ENCODE measurements around the gene NMRAL1.
A peak's percentile ranks its signal among the peaks of the same experiment; 100 is the strongest.

NMRAL1 gene

DNA sequence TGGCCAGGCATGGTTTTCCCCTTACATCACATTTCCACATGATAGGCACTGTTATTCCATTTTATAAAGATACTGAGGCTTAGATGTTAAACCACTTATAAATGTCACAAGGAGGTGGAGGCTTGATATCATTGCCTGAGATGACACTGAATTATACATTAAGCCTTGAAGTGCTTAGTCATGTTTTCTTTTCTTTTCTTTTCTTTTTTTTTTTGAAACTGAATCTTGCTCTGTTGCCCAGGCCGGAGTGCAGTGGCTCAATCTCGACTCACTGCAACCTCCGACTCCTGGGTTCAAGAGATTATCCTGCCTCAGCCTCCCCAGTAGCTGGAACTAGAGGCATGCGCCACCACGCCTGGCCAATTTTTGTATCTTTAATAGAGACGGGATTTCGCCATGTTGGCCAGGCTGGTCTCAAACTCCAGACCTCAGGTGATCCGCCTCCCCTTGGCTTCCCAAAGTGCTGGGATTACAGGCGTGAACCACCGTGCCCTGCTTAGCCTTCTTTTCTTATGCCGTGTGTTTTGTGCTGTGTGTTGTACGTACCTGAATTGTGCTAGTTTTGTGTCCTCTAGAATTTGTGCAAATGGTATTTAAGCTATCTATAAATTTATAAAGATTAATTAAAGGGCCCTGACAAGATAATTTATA, 47.6 kb downstream of the NMRAL1 start:
- DNase-seq (ENCODE audit: low read depth in 2 of 2) = no peak

DNA sequence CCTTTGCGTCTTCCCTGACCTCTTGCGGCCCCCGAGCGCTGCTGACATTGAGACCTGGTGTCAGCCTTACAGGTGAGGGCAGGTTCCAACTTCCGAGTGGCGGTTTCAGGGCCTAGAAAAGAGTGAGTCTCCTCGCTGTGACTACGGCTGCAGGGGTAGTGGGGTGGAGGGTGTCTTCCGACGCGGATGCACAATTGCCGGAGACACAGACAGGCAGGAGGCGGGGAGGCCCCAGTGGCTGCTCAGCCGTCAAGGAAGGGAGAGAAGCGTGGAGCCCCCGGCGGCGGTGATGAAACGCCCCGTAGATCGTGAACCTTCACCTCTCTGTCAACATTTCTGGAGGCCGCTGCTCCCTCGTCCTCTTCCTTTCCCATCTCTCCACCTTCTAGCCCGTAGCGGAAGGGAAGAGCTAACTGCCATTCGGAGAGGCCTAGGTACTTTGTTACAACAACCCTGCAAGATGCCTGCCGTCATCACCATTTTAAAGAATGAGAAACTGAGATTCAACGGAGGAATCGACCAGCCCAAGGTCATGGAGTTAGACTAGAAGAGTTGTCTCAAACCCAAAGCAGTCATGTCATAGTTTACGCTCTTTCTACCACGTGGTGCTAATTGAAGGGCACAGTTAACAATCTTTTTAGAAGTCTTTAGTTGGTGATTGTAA, 48.3 kb downstream of the NMRAL1 start:
- DNase-seq (ENCODE audit: low read depth in 2 of 2) = no peak

DNA sequence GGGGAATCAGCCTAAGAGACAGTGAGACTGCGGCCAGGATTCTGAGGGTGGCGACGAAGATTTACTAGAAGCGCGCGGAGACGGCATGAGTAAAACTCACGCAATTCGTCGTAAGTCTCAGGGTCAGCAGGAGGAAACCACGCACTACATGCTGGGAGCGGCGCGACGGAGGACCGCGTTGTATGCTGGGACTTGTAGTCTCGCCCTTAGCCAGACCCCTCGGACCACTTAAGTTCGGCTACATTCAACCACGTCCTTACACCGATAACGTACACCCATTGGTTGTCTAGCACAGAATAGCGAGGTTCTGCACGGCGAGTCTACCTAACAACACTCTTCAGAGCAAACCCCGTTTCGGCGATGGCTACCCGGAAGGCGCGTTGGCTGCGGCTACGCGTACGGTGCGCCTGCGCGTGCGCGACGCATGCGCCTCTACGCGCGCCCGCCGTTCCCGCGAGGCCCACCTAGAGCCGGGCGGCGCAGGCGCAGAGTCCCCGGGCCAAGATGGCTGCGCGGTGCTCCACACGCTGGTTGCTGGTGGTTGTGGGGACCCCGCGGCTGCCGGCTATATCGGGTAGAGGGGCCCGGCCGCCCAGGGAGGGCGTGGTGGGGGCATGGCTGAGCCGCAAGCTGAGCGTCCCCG, 48.9 kb downstream of the NMRAL1 start, which contains the start of gene DNAJA3:
DNAJA3 (plus strand) TSS at position 491 of the 643 bp plus-strand sequence; CDS start at position 505, 14 bp downstream.
- peak; percentile 82 to 86 for DNase-seq (ENCODE audit: low read depth in 2 of 2)

- DNase-seq (ENCODE audit: low read depth in 2 of 2) = no peak
These were observed 53.8 kb downstream of the NMRAL1 start for GRCh38 chr16:4420505-4421105.

DNA sequence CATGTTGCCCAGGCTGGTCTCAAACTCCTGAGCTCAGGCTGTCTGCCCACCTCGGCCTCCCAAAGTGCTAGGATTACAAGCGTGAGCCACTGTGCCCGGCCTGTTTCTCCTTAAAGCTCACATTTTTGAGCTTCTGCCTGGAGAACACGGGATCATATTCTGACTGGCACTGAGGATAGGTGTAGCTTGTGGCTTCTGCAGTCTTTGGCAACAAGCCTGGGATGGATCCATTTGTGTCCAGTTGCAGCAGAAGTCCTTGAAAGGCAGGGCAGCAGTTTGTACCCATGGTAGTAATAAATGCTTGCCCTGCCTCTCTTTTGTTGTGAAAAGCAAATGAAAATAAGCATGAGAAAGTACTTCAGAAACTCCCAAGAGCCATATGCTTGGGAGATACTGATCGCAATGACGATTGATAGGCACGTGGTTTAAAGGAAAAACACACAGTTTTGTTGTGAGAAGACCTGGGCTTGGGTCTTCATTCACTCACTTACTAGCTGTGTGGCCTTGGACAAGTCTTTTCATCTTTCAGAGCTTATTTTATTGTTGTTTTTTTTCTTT, 54.9 kb downstream of the NMRAL1 start:
- no peak for DNase-seq (ENCODE audit: low read depth in 2 of 2)

DNA sequence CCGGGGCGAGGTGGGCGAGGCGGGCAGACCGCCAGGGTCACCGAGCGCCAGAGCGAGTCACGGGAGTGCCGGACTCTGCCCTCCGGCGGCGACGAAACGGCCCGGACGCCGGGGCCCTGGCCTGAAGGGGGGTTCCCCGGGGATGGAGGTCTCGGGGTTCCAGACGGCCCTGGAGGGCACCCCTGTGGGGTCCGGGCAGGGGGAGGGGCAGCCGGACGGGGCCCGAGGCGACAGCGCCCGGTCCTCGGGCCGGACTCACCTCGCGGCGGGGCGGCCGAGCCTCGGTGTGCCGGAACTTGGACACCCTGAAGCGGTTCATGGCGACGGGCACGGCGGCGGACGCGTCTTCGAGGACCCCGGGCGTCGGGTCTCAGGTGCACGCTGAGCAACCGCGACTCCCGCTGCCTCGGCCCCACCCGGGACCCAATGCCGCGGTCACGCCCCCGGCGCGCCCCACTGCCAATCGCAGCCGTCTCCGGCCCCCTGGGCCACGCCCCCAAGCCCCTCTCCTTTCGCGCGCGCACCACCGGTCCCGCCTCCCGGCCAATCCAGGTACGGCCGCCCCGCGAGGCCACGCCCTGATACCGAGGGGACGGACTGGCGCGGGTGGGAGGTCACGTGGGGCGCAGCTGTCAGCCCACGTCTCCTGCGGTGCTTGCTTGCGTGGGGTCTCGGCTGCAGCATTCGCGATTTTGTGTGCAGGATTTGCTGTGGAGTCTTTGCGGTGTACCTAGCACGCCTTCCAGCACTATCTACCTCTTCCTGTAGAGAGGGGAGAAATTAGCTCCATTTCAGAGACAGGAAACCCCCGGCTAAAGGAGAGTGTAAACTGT, 58.0 kb downstream of the NMRAL1 start, which contains the start of gene CORO7:
CORO7 (minus strand) TSS at position 397 of the 833 bp plus-strand sequence; CDS start at position 319, 78 bp downstream.
- peak; percentile 98 for DNase-seq (ENCODE audit: low read depth in 2 of 2)

- DNase-seq (ENCODE audit: low read depth in 2 of 2) = peak; percentile 38 to 46
These were observed 58.8 kb downstream of the NMRAL1 start for GRCh38 chr16:4415538-4416199.

- peak; percentile 63 to 66 for DNase-seq (ENCODE audit: low read depth in 2 of 2)
These were observed 60.1 kb downstream of the NMRAL1 start for GRCh38 chr16:4414187-4414917.

GRCh38 chr16:4412854-4413253, 61.6 kb downstream of the NMRAL1 start:
- DNase-seq (ENCODE audit: low read depth in 2 of 2) = no peak

GRCh38 chr16:4412159-4412558, 62.3 kb downstream of the NMRAL1 start:
- DNase-seq (ENCODE audit: low read depth in 2 of 2) = no peak

Data from activated CD4-positive, alpha-beta T cell treated with anti-CD3 and anti-CD28 coated beads for 24 hours (primary cell).